Stimulated activated CD4-positive, alpha-beta T cell treated with anti-CD3 and anti-CD28 coated beads, TNF-alpha, amount 100 ng/mL, for 4 hours (primary cell): Measurements from ENCODE around the gene RAB35.

Experiments used
- DNase-seq, 3 experiments: peaks; one replicate each; pipeline ENCODE4 v3.0.0-alpha.2; 2020; ENCODE audit warnings: low read depth in 3 of 3

Gene RAB35

GRCh38 chr12:120116441-120116791 is at the start of gene RAB35:
Gene RAB35, minus strand, starts transcription at chr12:120116753. Its CDS starts 103 bp downstream, at chr12:120116650.
- DNase-seq = no peak

GRCh38 chr12:120164293-120164692 is 47.7 kb upstream of the RAB35 start:
- no peak for DNase-seq

- DNase-seq = no peak
Observed at GRCh38 chr12:120162763-120163162, 46.2 kb upstream of the RAB35 start.

DNA sequence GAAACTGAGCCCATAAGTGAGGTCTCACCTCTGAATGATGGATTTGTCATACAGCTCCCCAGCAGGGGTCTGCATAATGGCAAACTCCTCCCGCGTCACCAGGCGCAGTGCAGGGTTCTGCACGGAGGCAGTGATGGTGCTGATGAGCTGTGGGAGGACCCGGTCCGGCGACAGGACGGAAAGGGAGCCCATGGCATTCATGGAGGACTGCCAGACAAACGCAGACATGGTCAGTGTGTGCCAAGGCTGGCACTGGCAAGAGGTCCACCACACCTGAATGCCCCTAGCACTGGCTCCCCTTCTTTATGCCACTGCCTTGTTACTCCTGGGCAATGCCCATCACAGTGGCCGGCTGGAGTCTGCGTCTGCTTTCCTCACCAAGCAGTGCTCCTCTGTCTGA is 45.3 kb upstream of the RAB35 start:
- no peak for DNase-seq

DNA sequence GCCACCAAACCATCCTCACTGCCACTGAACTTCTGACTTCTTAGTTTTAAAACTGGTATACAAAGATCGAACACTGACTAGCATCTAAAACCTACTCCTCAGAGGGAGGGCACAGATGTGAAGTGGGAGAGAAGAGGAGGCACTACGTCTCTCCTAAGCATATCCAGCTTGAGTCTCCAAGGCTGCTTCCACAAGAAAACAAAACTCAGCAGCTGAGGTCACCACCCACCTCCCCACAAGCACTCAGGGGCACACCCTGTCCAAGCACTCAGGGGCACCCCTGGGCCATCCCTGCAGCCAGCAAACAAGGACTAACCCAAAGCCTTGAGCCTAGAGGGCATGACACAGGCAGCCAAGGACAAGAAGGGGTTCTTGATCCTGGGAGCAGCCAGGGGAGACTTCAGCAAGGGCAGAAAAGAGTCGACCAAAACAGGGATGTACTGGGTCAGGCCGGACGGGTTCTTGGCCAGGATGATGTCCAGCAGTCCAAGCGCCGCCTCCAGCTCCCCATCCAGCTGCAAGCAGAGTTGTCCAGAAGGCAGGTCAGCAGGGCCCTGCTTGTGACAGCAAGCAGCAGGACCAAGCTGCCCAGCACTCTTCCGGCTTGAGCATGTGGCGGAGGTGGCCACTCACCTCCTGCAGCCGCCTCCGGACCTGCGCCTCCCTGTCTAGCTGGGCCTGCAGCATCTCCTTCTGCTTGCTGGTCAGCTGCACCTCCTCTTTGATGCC is 43.1 kb upstream of the RAB35 start:
- no peak for DNase-seq

- no peak for DNase-seq
Observed at GRCh38 chr12:120158351-120158750, 41.8 kb upstream of the RAB35 start.

DNA sequence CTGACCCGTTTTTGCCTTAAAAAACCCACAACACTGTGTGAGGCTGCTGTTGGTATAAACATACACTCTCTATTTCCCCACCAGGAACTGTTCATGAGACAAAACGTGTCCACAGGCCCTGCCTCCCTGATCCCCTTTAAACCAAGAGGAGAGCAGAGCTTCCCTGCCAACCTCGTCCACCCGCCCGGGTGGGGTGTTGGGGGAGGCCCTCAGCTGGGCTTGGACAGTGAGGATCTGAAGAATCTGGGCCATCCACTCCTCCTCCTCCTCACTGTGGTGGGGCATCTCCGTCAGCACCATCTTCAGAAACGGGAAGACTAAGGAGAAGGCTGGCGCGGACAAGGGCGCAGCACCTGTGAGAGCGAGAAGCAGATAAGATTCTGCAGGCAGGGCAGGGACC is 41.1 kb upstream of the RAB35 start:
- no peak for DNase-seq

- no peak for DNase-seq
Observed at GRCh38 chr12:120156315-120157259, 40.0 kb upstream of the RAB35 start.

GRCh38 chr12:120155072-120155471 is 38.5 kb upstream of the RAB35 start:
- DNase-seq = no peak

DNA sequence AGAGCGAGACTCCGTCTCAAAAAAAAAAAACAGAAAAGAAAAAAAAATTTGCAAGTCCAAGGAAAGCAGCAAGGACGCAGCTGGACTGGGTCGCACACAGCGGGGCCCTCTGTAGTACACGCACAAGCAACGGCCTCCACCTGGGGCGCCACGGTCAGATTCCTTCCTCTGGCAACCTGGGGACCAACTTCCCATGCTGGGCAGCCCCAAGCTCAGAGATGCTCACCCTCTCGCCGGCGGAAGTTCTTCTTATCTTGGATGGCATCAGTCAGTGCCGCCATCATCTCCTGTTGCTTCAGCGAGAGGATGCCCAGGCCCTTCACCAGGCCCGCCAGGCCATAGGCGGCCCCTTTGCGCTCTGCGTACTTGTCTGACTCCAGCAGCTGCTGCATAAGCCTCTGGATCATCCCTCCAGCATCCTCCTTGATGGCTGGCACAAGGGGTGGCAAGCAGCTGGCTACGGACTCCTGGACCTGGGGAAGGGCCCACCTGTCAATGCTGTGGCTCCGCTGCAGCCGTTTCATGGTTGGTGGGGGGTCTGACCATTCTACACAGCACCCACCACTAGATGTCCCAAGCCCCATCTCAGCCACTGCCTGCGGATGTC is 34.5 kb upstream of the RAB35 start:
- no peak for DNase-seq

- DNase-seq = no peak
Observed at GRCh38 chr12:120148011-120148410, 31.5 kb upstream of the RAB35 start.

- no peak for DNase-seq
Observed at GRCh38 chr12:120145164-120145563, 28.6 kb upstream of the RAB35 start.

- DNase-seq = no peak
Observed at GRCh38 chr12:120144215-120144614, 27.7 kb upstream of the RAB35 start.

- DNase-seq = no peak
Observed at GRCh38 chr12:120142231-120142877, 25.8 kb upstream of the RAB35 start.

DNA sequence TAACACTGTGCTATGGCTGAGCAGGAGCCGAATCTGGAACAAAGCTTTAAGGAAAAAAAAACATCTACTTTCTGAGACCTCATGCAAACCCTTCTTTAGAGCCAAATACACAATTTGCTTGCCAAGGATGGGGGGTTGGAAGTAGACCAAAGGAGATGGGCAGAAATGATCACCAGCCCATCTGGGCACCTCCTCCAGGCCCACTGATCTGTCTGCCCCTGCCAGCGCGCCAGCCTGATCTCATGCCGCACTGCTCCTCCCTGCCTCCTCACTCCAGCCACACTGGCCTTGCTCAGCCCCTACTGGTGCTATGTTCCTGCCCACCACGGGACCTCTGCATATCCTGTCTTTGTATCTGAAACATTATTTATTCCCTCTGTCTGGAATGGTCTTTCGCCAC is 24.8 kb upstream of the RAB35 start:
- DNase-seq = no peak

DNA sequence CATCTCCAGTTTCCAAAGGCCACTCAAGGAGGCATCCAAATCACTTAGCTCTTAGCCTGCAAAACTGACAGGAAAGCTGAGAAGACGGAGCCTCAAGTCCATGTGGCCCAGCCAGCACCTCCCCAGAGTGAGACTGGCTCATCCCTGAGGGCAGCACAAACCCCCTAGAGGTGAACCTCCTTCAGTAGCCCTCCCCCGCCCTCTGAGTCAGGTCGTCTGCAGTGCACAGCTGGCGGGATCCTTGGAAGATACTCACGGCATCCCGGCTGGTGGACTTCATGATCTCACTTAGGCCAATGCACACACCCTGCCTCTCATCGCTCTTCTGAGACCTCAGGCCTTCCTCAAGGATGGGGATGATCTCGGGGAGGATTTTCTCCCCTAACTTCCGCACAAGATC is 24.1 kb upstream of the RAB35 start:
- DNase-seq = no peak

DNA sequence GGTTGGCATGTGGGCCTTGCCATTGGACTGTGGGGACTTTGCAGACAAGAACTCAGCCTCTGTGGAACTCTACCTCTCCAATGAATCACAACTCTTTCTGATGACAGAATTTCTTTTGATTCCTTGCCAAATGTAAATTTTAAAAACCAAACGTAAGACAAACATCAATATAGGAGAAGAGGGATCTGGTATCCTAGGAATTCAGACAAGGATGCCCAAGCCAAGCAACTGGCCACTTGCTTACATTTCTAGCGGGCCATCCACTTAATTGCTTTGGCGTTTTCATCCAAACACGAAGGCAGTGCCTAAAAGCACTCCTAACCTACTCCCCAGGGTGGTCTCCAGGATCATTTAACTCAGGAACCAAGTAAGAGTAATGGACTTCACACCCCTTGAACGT is 23.4 kb upstream of the RAB35 start:
- DNase-seq = no peak

- DNase-seq = no peak
Observed at GRCh38 chr12:120138366-120138765, 21.8 kb upstream of the RAB35 start.

GRCh38 chr12:120137833-120138232 is 21.3 kb upstream of the RAB35 start:
- no peak for DNase-seq

GRCh38 chr12:120136093-120136770 is 19.7 kb upstream of the RAB35 start:
- no peak for DNase-seq

DNA sequence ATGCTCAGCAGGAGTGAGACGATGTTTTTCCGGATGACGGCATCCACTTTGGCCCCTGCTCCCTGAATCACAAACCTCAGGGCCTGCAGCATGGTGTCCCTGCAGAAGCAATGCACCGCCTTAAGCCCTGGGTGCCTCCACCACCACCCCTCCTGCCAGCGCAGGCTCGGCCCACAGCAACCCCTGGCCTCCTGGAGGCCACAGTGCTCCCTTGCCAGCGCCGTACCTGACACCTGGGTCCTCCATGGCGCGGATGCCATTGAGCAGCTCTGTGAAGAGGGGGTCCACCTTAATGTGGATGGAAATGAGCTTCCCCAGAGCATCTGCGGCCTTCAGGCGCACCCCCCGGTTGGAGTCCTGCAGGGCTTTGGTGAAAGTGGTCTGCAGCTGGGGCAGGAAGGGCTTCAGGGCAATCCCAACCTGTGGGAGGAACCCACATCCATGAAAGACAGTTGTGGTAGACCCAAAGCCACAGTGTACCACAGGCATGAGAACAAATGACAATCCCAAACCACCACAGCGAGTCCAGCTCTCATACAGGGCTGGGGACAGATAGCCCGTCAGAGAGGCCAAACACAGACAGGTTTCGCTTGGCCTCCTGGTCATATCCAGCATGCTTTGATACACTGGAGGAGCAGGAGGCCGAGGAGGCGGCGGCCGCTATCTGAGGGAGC is 17.9 kb upstream of the RAB35 start:
- no peak for DNase-seq
